Ovary (tissue), 9 donors: Measurements from ENCODE around the gene GNB1L. TPM values are rescaled to one million over a fixed set of nuclear protein-coding genes. Genes with fewer than 3 reads are reported as not detected.

Source experiments
- DNase-seq, 5 donors: peaks; one replicate each; pipeline ENCODE4 v3.0.0-alpha.2; 2019 to 2020
- H3K27ac ChIP-seq, 2 donors: fragments of 200-600 bp; one replicate each; pipeline versions ENCODE4 v1.5.1 to v1.8.0; 2019 to 2022
- H3K27me3 ChIP-seq: fragments of 200-600 bp; one replicate; pipeline ENCODE4 v1.8.0; 2022
- H3K36me3 ChIP-seq: fragments of 200-600 bp; sonication (generic); one replicate; pipeline ENCODE4 v1.5.1; 2019
- H3K4me1 ChIP-seq: one replicate; pipeline ENCODE4 v1.8.1; 2013; ENCODE audit warnings: mild to moderate bottlenecking, moderate library complexity; ENCODE audit not compliant: insufficient read depth
- H3K4me3 ChIP-seq: fragments of 200-600 bp; sonication (generic); one replicate; pipeline ENCODE4 v1.5.1; 2017
- H3K9me3 ChIP-seq, 2 donors: fragments of 200-600 bp in 1 of 2; sonication (generic) in 1 of 2; one replicate each; pipeline versions ENCODE4 v1.5.1 to v1.8.1; 2013 to 2019; ENCODE audit warnings: mild to moderate bottlenecking in 1 of 2, moderate library complexity in 1 of 2
- EP300 ChIP-seq: sonication (generic); formaldehyde crosslinking; IDR thresholded peaks from one replicate; pipeline ENCODE4 v1.6.1; 2017; ENCODE audit warnings: antibody characterized with exemption
- POLR2A ChIP-seq: fragments of 450-650 bp; IDR thresholded peaks from one replicate; pipeline ENCODE4 v1.6.1; 2017; ENCODE audit warnings: antibody characterized with exemption, mild to moderate bottlenecking, moderate library complexity
- WGBS, 3 donors: extraction: QIAGEN DNeasy Blood & Tissue Kit in 1 of 3; methylation state at CpG; one replicate each; pipeline versions ENCODE4 v1.1.5 to v1.1.7; 2013 to 2017; 5-methylcytosine and 5-hydroxymethylcytosine counted together
- intact Hi-C, 4 donors: fragments of 100-400 bp; cut with DNase I; formaldehyde crosslinking; loops; one replicate each; pipeline versions ENCODE4 v1.11.0 to v1.15.1; 2022 to 2023
- polyA plus RNA-seq, 2 donors: library from polyadenylated mRNA; stranded (reverse); fragments of 200-250 nt in 1 of 2; fragments of 350-450 nt in 1 of 2; fragmentation: Illumina TruSeq in 1 of 2; extraction: RNeasy Lipid Tissue Mini Kit (QIAGEN cat#74804) in 1 of 2; gene quantifications; one replicate each; pipeline ENCODE4 v1.2.3, GENCODE V29; 2013 to 2014
- total RNA-seq, 7 donors: library from RNA; depleted of rRNA in 2 of 7; stranded (reverse); fragments of >200 nt in 2 of 7; fragmentation: NEBNext Ultra II Directional in 3 of 7; extraction: Animal tissue kit (Norgen Biotek cat#: 25700) in 3 of 7; gene quantifications; one replicate each; pipeline versions ENCODE4 v1.1.0 to v1.2.4, GENCODE V29; 2016 to 2023
- TF ChIP-seq, protein P1 (sequence below), 3 donors: fragments of 450-650 bp in 2 of 3; fragments of 200-600 bp in 1 of 3; IDR thresholded peaks; one replicate each; pipeline versions ENCODE4 v1.5.1 to v1.8.0; 2016 to 2022; ENCODE audit warnings: antibody characterized with exemption in 3 of 3, mild to moderate bottlenecking in 1 of 3
- donor health status: DM: no; HTN: no; CAD: no; lungs with moderate emphysema.
- donor health status: DM: no; HTN: no; CAD: no.
- donor health status: Bipolar disorder and iron deficiency.
- donor health status: DM: yes; HTN: yes; CAD: no.
- donor health status: DM: no; HTN: no; CAD: no.
- donor health status: DM: yes; HTN: yes; CAD: no.

GNB1L gene
- total and polyA plus RNA-seq, 9 donors = 3.1 to 14.9 (median 5.8) TPM; not detected in 1

DNA sequence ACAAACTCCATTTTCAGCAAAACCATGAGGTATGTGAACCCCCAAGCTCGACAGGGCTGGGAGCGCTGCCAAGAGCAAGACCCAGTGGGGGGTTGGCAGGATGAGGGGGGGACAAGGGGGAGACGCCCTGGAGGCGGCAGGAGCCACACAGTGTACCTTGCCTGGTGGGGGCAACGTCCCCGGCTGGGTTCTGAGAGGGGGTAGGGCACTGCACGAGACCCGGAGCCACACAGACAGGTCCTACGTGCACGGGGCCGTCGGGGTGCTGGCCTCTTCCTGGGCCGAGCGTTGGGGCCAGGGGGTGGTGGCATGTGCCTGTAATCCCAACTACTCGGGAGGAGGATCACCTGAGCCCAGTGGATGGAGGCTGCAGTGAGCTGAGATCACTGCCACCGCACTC, 65.3 kb downstream of the GNB1L start:
- Histone ChIP-seq H3K27ac (no peak overlapping the region), H3K4me1 (no peaks in the 10 kb centered on the region), H3K27me3 (no peaks in the 10 kb centered on the region), H3K36me3 (no peaks in the 10 kb centered on the region), H3K9me3 (no peaks in the 10 kb centered on the region), H3K4me3 (no peak overlapping the region)
- TF ChIP-seq EP300 (no peak), POLR2A (no peak)
- TF ChIP-seq, protein P1, sequence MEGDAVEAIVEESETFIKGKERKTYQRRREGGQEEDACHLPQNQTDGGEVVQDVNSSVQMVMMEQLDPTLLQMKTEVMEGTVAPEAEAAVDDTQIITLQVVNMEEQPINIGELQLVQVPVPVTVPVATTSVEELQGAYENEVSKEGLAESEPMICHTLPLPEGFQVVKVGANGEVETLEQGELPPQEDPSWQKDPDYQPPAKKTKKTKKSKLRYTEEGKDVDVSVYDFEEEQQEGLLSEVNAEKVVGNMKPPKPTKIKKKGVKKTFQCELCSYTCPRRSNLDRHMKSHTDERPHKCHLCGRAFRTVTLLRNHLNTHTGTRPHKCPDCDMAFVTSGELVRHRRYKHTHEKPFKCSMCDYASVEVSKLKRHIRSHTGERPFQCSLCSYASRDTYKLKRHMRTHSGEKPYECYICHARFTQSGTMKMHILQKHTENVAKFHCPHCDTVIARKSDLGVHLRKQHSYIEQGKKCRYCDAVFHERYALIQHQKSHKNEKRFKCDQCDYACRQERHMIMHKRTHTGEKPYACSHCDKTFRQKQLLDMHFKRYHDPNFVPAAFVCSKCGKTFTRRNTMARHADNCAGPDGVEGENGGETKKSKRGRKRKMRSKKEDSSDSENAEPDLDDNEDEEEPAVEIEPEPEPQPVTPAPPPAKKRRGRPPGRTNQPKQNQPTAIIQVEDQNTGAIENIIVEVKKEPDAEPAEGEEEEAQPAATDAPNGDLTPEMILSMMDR (IDR thresholded peaks at IDR 0.05) = no peak
- intact Hi-C loops = no loop called here
- WGBS, 3 donors = 91 to 92% (median 92%) methylated on average over 15 to 16 of the region's 16 CpGs
- DNase-seq = no peak

DNA sequence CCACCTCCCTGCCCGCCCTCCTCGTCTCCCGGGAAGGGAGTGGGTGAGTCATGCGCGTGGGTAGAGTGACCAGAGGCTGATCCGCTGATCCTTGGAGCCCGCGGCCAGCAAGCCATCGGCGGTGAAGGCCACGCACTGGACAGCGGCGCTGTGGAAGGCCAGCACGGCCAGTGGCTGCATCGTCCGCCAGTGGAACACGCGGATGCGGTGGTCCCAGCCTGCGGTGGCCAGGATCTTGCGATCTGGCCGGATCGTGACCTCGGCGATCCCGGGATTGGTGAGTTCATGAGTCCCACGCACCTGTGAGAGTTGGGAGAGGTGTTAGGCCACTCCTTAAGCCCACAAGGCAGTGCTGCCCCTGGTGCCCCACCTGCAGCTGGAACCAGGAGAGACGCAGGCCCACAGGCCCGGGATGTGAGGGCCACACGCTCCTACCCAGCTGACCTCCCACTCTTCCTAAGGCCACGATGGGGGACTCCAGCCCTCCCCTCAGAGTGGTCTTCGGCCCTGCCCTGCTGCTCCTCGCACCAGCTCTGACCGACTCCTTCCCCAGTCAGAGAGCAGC, 65.9 kb downstream of the GNB1L start:
- TF ChIP-seq, protein P1 (IDR thresholded peaks at IDR 0.05) = no peak
- TF ChIP-seq POLR2A = no peak
- 95% methylated on average over 34 of the region's 34 CpGs for WGBS, 3 donors
- intact Hi-C loops = no loop called here
- DNase-seq = peak in 2 of 5 donors; percentile 10 to 13
- no peaks in the 10 kb centered on the region for H3K4me1 ChIP-seq
- no peak overlapping the region for H3K4me3 ChIP-seq
- no peaks in the 10 kb centered on the region for H3K9me3 ChIP-seq
- no peaks in the 10 kb centered on the region for H3K27me3 ChIP-seq
- no peaks in the 10 kb centered on the region for H3K36me3 ChIP-seq
- H3K27ac ChIP-seq = no peak overlapping the region

DNA sequence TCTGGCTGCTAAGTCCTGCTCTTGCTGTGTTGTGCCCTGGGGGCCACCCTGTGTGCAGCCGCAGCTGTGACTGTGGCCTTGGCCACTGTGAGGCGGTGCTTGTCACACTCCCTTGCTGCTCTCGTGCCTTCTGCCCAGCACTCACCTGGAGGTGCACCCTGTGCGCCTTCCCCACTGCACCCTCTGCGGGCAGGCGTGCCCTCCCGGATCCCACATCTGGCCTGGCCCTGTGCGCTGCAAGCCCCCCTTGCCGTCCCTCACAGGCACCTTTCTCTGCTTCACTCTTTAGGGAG, 66.9 kb downstream of the GNB1L start:
- Histone ChIP-seq H3K4me3 (no peak overlapping the region), H3K27me3 (no peaks in the 10 kb centered on the region), H3K4me1 (no peaks in the 10 kb centered on the region), H3K27ac (no peak overlapping the region), H3K9me3 (no peaks in the 10 kb centered on the region), H3K36me3 (no peaks in the 10 kb centered on the region)
- TF ChIP-seq, protein P1 (IDR thresholded peaks at IDR 0.05) = no peak
- TF ChIP-seq EP300 (no peak), POLR2A (no peak)
- intact Hi-C loops = no loop called here
- WGBS, 3 donors = 88 to 93% (median 90%) methylated on average over 9 of the region's 9 CpGs
- peak in 2 of 5 donors; percentile 7 to 21 for DNase-seq

DNA sequence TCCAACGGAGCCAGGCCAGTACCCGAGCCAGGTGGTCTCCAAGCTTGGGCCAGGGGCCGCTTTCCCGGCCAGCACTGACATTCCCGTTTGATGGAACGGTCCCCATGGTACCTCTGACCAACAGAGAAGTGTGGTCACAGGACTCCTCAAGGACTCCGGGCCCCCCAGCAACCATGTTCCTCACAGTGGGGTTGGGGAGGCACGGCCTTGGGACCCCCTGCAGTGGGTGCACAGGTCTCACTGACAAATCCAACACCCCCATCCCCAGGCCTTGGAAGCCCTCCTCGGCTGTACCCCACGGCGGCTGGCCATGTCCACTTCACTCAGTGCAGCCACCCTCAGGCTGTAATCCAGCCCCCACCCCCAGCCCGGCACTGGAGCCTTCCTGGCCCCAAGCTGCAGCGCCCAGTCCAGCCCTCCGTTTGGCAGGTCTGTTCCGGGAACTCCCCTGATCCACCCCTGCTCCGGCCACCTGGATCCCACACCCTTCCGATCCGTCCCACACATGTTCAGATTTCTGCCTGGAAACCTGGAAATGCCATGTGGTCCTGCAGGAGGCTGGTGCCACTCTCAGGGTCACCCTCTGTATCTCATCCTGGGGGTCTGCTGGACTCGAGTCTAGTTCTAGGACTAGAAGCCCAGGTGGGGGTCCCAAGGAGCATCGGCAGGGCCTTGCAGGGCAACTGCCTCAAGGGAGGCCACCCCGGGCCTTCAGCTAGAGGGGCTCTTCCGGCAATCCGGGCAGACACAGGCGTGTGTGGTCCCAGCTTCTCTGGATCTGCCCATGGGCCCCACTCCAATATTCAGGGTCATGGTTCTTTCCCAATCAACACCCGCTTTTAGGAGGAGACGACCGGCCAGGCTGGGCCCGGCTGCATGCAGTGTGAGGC, 67.5 kb downstream of the GNB1L start:
- H3K27ac ChIP-seq = no peak overlapping the region
- peak in 2 of 5 donors; percentile 7 to 23 for DNase-seq
- no peak overlapping the region for H3K4me3 ChIP-seq
- TF ChIP-seq EP300 (no peak), POLR2A (no peak)
- TF ChIP-seq, protein P1 (IDR thresholded peaks at IDR 0.05) = no peak
- 90 to 92% (median 90%) methylated on average over 23 to 28 of the region's 28 CpGs for WGBS, 3 donors
- no peaks in the 10 kb centered on the region for H3K9me3 ChIP-seq
- H3K36me3 ChIP-seq = no peaks in the 10 kb centered on the region
- H3K27me3 ChIP-seq = no peaks in the 10 kb centered on the region
- H3K4me1 ChIP-seq = no peaks in the 10 kb centered on the region
- intact Hi-C loops = no loop called here
